Erythroblast (primary cell): ENCODE measurements around the gene NSUN5.
"Not testable (repeated sequence)": the region's sequence is repeated elsewhere in the genome, so short reads cannot be mapped to it uniquely, and the experiment has no call there.

Experiments used
- GATA1 ChIP-seq: IDR thresholded peaks from 2 replicates; pipeline ENCODE4 v1.6.1; 2011; ENCODE audit warnings: low read depth, mild to moderate bottlenecking, control low read depth, low read length, moderate library complexity
- POLR2A ChIP-seq: IDR thresholded peaks from 2 replicates; pipeline ENCODE4 v1.6.1; 2011; ENCODE audit warnings: mild to moderate bottlenecking, low read length

GRCh38 chr7:73323434-73324080 is 14.9 kb upstream of the NSUN5 start:
- TF ChIP-seq POLR2A, GATA1: not testable (repeated sequence)
